Large intestine (tissue), 3 donors: ENCODE data around the gene PEAK1. TPM values are rescaled to one million over a fixed set of nuclear protein-coding genes. Genes with fewer than 3 reads are reported as not detected.

Experiments used
- DNase-seq, 2 donors: peaks; one replicate each; pipeline versions ENCODE4 v3.0.0 to v3.0.0-alpha.2; 2013
- H3K27ac ChIP-seq: one replicate; pipeline ENCODE4 v1.5.1; 2013; ENCODE audit warnings: low read length
- H3K27me3 ChIP-seq: 2 replicates; pipeline ENCODE4 v1.6.1; 2013; ENCODE audit warnings: low read length; ENCODE audit not compliant: control insufficient read depth, insufficient read depth
- H3K36me3 ChIP-seq: 2 replicates; pipeline ENCODE4 v1.6.1; 2013; ENCODE audit warnings: low read length; ENCODE audit not compliant: control insufficient read depth, insufficient read depth
- H3K4me1 ChIP-seq: one replicate; pipeline ENCODE4 v1.6.1; 2013; ENCODE audit warnings: low read length; ENCODE audit not compliant: control insufficient read depth, insufficient read depth
- H3K4me3 ChIP-seq: one replicate; pipeline ENCODE4 v1.5.1; 2013; ENCODE audit warnings: low read length
- H3K9me3 ChIP-seq: one replicate; pipeline ENCODE4 v1.6.1; 2013; ENCODE audit warnings: mild to moderate bottlenecking, low read depth, low read length, moderate library complexity; ENCODE audit not compliant: control insufficient read depth
- WGBS: methylation state at CpG from one replicate; pipeline ENCODE4 v1.1.5; 2013; ENCODE audit warnings: low lambda C conversion rate; ENCODE audit not compliant: insufficient coverage; 5-methylcytosine and 5-hydroxymethylcytosine counted together
- polyA plus RNA-seq: library from polyadenylated mRNA; unstranded; fragments of 120-200 nt; gene quantifications from one replicate; pipeline ENCODE4 v1.2.1, GENCODE V29; 2013

The PEAK1 gene
- polyA plus RNA-seq, 1 donor = 25.7 TPM

GRCh38 chr15:77053709-77054108, 366.2 kb downstream of the PEAK1 start:
- no peaks in the 10 kb centered on the region for H3K9me3 ChIP-seq
- no peaks in the 10 kb centered on the region for H3K27me3 ChIP-seq
- H3K36me3 ChIP-seq = peaks cover 51% of the 10 kb centered on the region
- H3K4me3 ChIP-seq = no peak overlapping the region
- DNase-seq = no peak
- no peak overlapping the region for H3K27ac ChIP-seq
- H3K4me1 ChIP-seq = peaks cover 14% of the 10 kb centered on the region
- WGBS = 83% methylated on average over 1 of the region's 2 CpGs

GRCh38 chr15:77052556-77052955, 367.3 kb downstream of the PEAK1 start:
- no peak for DNase-seq
- Histone ChIP-seq H3K9me3 (no peaks in the 10 kb centered on the region), H3K27me3 (no peaks in the 10 kb centered on the region), H3K4me1 (peaks cover 8% of the 10 kb centered on the region), H3K36me3 (peaks cover 51% of the 10 kb centered on the region), H3K4me3 (no peak overlapping the region), H3K27ac (no peak overlapping the region)
- WGBS = no CpG with 5 or more reads among the region's 2 CpGs

Other genes with a start within 250 kb of the PEAK1 start
- 38.8 TPM for gene HMG20A, start 784 bp upstream of the PEAK1 start, polyA plus RNA-seq
- 25.0 TPM for gene LINGO1, start 212.8 kb upstream of the PEAK1 start, polyA plus RNA-seq